ENCODE measurements around the gene PFDN1.

- TF ChIP-seq POLR2A (IDR thresholded peaks at IDR 0.05; ENCODE audit: low read depth, low read length), result no peak
- no peak for TF ChIP-seq TAF1 (IDR thresholded peaks at IDR 0.05; ENCODE audit: low read depth, low read length)
- TF ChIP-seq PAX5 (IDR thresholded peaks at IDR 0.05; ENCODE audit: insufficient read depth, low read length, severe bottlenecking), result no peak
Observed at GRCh38 chr5:140243706-140244250, 59.1 kb downstream of the PFDN1 start.

Measured in GM12891 (cell line).